ENCODE data around the gene BNC2. TPM values are rescaled to one million over a fixed set of nuclear protein-coding genes. Genes with fewer than 3 reads are reported as not detected.
"Not testable (repeated sequence)": the region's sequence is repeated elsewhere in the genome, so short reads cannot be mapped to it uniquely, and the experiment has no call there.

The BNC2 gene
- total and polyA plus RNA-seq, 2 experiments from 2014 or later, result 19.3 to 20.7 TPM

DNA sequence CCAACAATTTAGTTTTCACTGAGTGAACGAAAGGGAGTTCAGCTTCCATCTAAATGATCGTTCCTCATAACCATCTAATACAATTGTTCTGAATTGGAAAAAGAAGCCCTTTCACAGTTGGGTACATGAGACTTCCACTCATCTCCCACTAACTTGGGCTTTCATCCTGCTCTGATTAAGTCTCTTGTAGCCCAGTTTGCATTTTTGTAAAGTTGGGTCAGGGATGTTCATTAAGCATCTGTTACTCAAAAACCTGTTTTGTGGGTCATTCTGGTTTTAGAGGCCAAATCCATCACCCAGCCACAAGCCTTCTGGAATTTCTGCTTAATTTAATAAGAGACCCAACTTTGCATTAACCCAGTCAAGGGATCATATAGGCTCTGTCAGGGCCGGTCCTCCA, 385.3 kb downstream of the BNC2 start:
- 88% methylated on average over 3 of the region's 3 CpGs for WGBS (ENCODE audit: low lambda C conversion rate, missing lambda C conversion rate)
- H3K4me2 ChIP-seq, result peak overlapping the region; percentile 8
- H4K20me1 ChIP-seq (ENCODE audit: insufficient read depth, poor library complexity, severe bottlenecking), result no peaks in the 10 kb centered on the region
- no peaks in the 10 kb centered on the region for H3K79me2 ChIP-seq
- H3K4me3 ChIP-seq, result no peak overlapping the region
- H3K4me1 ChIP-seq (ENCODE audit: insufficient read depth), result peaks cover 12% of the 10 kb centered on the region
- no peaks in the 10 kb centered on the region for H3K9me2 ChIP-seq (replicated peaks; ENCODE audit: insufficient read depth)
- H3K36me3 ChIP-seq (replicated peaks; ENCODE audit: insufficient read depth, low read depth), result no peaks in the 10 kb centered on the region
- H3K27ac ChIP-seq, result peak overlapping the region; percentile 25
- no peak for TF ChIP-seq EZH2 (IDR thresholded peaks at IDR 0.05; ENCODE audit: borderline replicate concordance)
- TF ChIP-seq, protein P1, sequence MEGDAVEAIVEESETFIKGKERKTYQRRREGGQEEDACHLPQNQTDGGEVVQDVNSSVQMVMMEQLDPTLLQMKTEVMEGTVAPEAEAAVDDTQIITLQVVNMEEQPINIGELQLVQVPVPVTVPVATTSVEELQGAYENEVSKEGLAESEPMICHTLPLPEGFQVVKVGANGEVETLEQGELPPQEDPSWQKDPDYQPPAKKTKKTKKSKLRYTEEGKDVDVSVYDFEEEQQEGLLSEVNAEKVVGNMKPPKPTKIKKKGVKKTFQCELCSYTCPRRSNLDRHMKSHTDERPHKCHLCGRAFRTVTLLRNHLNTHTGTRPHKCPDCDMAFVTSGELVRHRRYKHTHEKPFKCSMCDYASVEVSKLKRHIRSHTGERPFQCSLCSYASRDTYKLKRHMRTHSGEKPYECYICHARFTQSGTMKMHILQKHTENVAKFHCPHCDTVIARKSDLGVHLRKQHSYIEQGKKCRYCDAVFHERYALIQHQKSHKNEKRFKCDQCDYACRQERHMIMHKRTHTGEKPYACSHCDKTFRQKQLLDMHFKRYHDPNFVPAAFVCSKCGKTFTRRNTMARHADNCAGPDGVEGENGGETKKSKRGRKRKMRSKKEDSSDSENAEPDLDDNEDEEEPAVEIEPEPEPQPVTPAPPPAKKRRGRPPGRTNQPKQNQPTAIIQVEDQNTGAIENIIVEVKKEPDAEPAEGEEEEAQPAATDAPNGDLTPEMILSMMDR (IDR thresholded peaks at IDR 0.05; ENCODE audit: poor library complexity), result no peak
- TF ChIP-seq EZH2phosphoT487 (IDR thresholded peaks at IDR 0.05; ENCODE audit: low read depth, severe bottlenecking, unreplicated experiment), result no peak
- no peak overlapping the region for H2AFZ ChIP-seq
- H3K27me3 ChIP-seq, result no peaks in the 10 kb centered on the region
- DNase-seq (ENCODE audit: low spot score), result no peak
- H3K9me3 ChIP-seq (ENCODE audit: low read depth), result no peaks in the 10 kb centered on the region

DNA sequence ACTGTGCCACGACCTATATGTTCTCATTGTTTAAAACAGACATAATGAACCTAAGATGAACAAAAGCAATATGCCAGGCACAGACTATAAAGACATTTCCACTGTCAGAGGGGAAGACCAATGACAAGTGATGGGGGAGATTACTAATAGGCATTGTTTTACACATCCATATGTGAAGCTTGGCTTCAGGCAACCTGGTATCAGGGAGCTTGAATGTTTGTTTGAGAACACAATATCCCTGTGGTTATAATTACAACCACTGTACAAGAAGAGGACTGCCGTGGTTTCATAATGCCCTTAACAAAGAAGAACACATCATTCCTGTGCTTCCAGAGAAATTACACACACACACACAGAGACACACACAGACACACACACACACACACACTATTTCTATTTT, 385.7 kb downstream of the BNC2 start:
- no peaks in the 10 kb centered on the region for H3K9me3 ChIP-seq (ENCODE audit: low read depth)
- TF ChIP-seq, protein P1 (IDR thresholded peaks at IDR 0.05; ENCODE audit: poor library complexity), result no peak
- no peak for TF ChIP-seq EZH2 (IDR thresholded peaks at IDR 0.05; ENCODE audit: borderline replicate concordance)
- no peak for TF ChIP-seq EZH2phosphoT487 (IDR thresholded peaks at IDR 0.05; ENCODE audit: low read depth, severe bottlenecking, unreplicated experiment)

DNA sequence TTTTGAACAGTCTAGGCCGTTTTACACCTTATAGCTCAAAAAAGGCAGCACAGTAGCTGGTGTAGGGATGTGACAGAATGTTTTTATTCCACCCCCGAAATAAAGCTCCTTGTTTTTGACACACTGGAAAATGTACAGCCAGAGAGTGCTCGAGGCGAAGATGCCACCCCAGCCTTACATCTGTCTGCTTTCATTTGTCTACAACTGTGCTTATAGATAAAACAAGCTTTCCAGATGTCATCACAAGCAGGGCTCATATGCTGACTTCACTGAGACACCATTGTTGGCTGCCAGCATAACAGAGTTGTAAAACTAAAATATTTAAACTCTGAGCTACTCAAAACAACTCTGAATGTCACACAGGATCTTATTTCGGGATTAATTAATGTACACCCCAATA, 386.3 kb downstream of the BNC2 start:
- Histone ChIP-seq H3K4me1 (ENCODE audit: insufficient read depth) (peaks cover 12% of the 10 kb centered on the region), H3K9me2 (replicated peaks; ENCODE audit: insufficient read depth) (no peaks in the 10 kb centered on the region), H3K9me3 (ENCODE audit: low read depth) (no peaks in the 10 kb centered on the region), H3K4me2 (peak overlapping the region; percentile 8), H2AFZ (no peak overlapping the region), H3K27ac (peak overlapping the region; percentile 44), H4K20me1 (ENCODE audit: insufficient read depth, poor library complexity, severe bottlenecking) (no peaks in the 10 kb centered on the region), H3K27me3 (no peaks in the 10 kb centered on the region), H3K4me3 (no peak overlapping the region), H3K79me2 (no peaks in the 10 kb centered on the region), H3K36me3 (replicated peaks; ENCODE audit: insufficient read depth, low read depth) (no peaks in the 10 kb centered on the region)
- no peak for DNase-seq (ENCODE audit: low spot score)
- TF ChIP-seq, protein P1 (IDR thresholded peaks at IDR 0.05; ENCODE audit: poor library complexity), result no peak
- TF ChIP-seq EZH2 (IDR thresholded peaks at IDR 0.05; ENCODE audit: borderline replicate concordance), result no peak
- TF ChIP-seq EZH2phosphoT487 (IDR thresholded peaks at IDR 0.05; ENCODE audit: low read depth, severe bottlenecking, unreplicated experiment), result no peak
- WGBS (ENCODE audit: low lambda C conversion rate, missing lambda C conversion rate), result 49% methylated on average over 5 of the region's 5 CpGs

More for the DNA sequence above, 385.7 kb downstream of the BNC2 start:
- no peak for DNase-seq (ENCODE audit: low spot score)
- Histone ChIP-seq H3K4me2 (peak overlapping the region; percentile 8), H3K36me3 (replicated peaks; ENCODE audit: insufficient read depth, low read depth) (no peaks in the 10 kb centered on the region), H3K9me2 (replicated peaks; ENCODE audit: insufficient read depth) (no peaks in the 10 kb centered on the region), H4K20me1 (ENCODE audit: insufficient read depth, poor library complexity, severe bottlenecking) (no peaks in the 10 kb centered on the region), H3K4me1 (ENCODE audit: insufficient read depth) (peaks cover 12% of the 10 kb centered on the region), H3K27ac (peak overlapping the region; percentile 25), H3K79me2 (no peaks in the 10 kb centered on the region), H2AFZ (no peak overlapping the region), H3K27me3 (no peaks in the 10 kb centered on the region), H3K4me3 (no peak overlapping the region)
- 45% methylated on average over 2 of the region's 2 CpGs for WGBS (ENCODE audit: low lambda C conversion rate, missing lambda C conversion rate)

DNA sequence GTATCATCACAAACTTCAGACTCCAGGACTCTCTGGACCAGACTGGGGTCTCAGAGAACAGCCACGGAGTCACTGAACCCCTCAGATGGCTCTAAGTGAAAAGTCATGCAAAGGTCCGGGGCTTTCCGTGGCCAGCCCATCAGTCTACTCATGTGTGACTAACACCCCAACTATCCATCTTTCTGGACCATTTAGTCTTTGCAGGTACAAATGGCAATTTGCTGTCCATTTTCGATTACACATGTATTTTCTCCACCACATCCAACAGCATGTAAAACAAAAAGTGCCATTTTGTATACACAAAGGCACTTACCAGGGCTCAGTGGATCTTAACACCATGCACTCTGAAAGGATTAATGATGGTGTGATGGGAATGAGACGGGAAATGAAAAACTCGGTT, 387.7 kb downstream of the BNC2 start:
- H3K9me3 ChIP-seq (ENCODE audit: low read depth), result no peaks in the 10 kb centered on the region
- H2AFZ ChIP-seq, result no peak overlapping the region
- DNase-seq (ENCODE audit: low spot score), result no peak
- no peaks in the 10 kb centered on the region for H4K20me1 ChIP-seq (ENCODE audit: insufficient read depth, poor library complexity, severe bottlenecking)
- H3K9me2 ChIP-seq (replicated peaks; ENCODE audit: insufficient read depth), result no peaks in the 10 kb centered on the region
- H3K4me3 ChIP-seq, result no peak overlapping the region
- H3K4me2 ChIP-seq, result no peak overlapping the region
- H3K27me3 ChIP-seq, result no peaks in the 10 kb centered on the region
- no peak overlapping the region for H3K27ac ChIP-seq
- no peaks in the 10 kb centered on the region for H3K36me3 ChIP-seq (replicated peaks; ENCODE audit: insufficient read depth, low read depth)
- 88% methylated on average over 6 of the region's 6 CpGs for WGBS (ENCODE audit: low lambda C conversion rate, missing lambda C conversion rate)
- H3K4me1 ChIP-seq (ENCODE audit: insufficient read depth), result peaks cover 12% of the 10 kb centered on the region
- no peaks in the 10 kb centered on the region for H3K79me2 ChIP-seq
- TF ChIP-seq EZH2 (IDR thresholded peaks at IDR 0.05; ENCODE audit: borderline replicate concordance) (no peak), EZH2phosphoT487 (IDR thresholded peaks at IDR 0.05; ENCODE audit: low read depth, severe bottlenecking, unreplicated experiment) (no peak)
- TF ChIP-seq, protein P1 (IDR thresholded peaks at IDR 0.05; ENCODE audit: poor library complexity), result no peak

DNA sequence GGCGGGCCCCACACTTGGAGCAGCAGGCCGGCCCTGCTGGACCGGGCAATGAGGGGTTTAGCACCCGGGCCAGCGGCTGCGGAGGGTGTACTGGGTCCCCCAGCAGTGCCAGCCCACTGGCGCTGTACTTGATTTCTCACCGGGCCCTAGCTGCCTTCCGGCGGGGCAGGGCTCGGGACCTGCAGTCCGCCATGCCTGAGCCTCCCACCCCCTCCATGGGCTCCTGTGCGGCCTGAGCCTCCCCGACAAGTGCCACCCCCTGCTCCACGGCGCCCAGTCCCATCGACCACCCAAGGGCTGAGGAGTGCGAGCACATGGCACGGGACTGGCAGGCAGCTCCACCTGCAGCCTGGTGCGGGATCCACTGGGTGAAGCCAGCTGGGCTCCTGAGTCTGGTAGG, 389.9 kb downstream of the BNC2 start:
- H3K4me3 ChIP-seq; H3K27me3 ChIP-seq; H3K9me2 ChIP-seq (replicated peaks; ENCODE audit: insufficient read depth); H3K4me2 ChIP-seq; H4K20me1 ChIP-seq (ENCODE audit: insufficient read depth, poor library complexity, severe bottlenecking); DNase-seq (ENCODE audit: low spot score); H2AFZ ChIP-seq; H3K36me3 ChIP-seq (replicated peaks; ENCODE audit: insufficient read depth, low read depth); H3K79me2 ChIP-seq; H3K9me3 ChIP-seq (ENCODE audit: low read depth); H3K27ac ChIP-seq: not testable (repeated sequence)
- WGBS (ENCODE audit: low lambda C conversion rate, missing lambda C conversion rate), result 97% methylated on average over 14 of the region's 20 CpGs
- H3K4me1 ChIP-seq (ENCODE audit: insufficient read depth), result peaks cover 12% of the 10 kb centered on the region
